HFFc6 (cell line): ENCODE measurements around the gene GHRL. TPM values are rescaled to one million over a fixed set of nuclear protein-coding genes. Genes with fewer than 3 reads are reported as not detected.
A peak's percentile ranks its signal among the peaks of the same experiment; 100 is the strongest.

Source experiments
- DNase-seq: peaks from one replicate; pipeline ENCODE4 v3.0.0-alpha.2; 2018
- H3K27ac Mint-ChIP-seq: 2 replicates; pipeline ENCODE4 v1.8.0; 2020; ENCODE audit warnings: mild to moderate bottlenecking, mixed read lengths
- H3K27me3 Mint-ChIP-seq: 2 replicates; pipeline ENCODE4 v1.8.0; 2021; ENCODE audit warnings: mild to moderate bottlenecking, moderate library complexity, mixed read lengths; ENCODE audit not compliant: insufficient read depth
- H3K36me3 Mint-ChIP-seq: 2 replicates; pipeline ENCODE4 v1.8.0; 2021; ENCODE audit warnings: low read depth, mixed read lengths
- H3K4me1 Mint-ChIP-seq: 2 replicates; pipeline ENCODE4 v1.8.0; 2020; ENCODE audit warnings: low read depth, mixed read lengths
- H3K4me3 Mint-ChIP-seq: 2 replicates; pipeline ENCODE4 v1.8.0; 2020; ENCODE audit warnings: mild to moderate bottlenecking, moderate library complexity, mixed read lengths
- H3K9me3 Mint-ChIP-seq: 2 replicates; pipeline ENCODE4 v1.8.0; 2020; ENCODE audit warnings: mild to moderate bottlenecking, mixed read lengths
- CTCF ChIP-seq: fragments of 200-600 bp; sonication (generic); IDR thresholded peaks from 2 replicates; pipeline ENCODE4 v1.5.0; 2021; ENCODE audit warnings: antibody characterized with exemption, mild to moderate bottlenecking
- total RNA-seq, 6 experiments: library from RNA; stranded (reverse); fragmentation: NEBNext Ultra II Directional; extraction: Animal tissue kit (Norgen Biotek cat#: 25700); gene quantifications; 2 replicates in 1 of 6; 3 replicates in 5 of 6; pipeline ENCODE4 v1.2.3, GENCODE V29; 2021

Gene GHRL
- total RNA-seq, 6 experiments from 2014 or later, result 0.21 to 0.41 TPM; not detected in 4

GRCh38 chr3:10305331-10305902 lies 12.7 kb upstream of the GHRL start:
- TF ChIP-seq CTCF, result no peak
- no peak for DNase-seq
- peaks cover 10% of the 10 kb centered on the region for H3K4me1 Mint-ChIP-seq
- peaks cover 69% of the 10 kb centered on the region for H3K36me3 Mint-ChIP-seq
- peaks cover 4% of the 10 kb centered on the region for H3K27me3 Mint-ChIP-seq
- H3K9me3 Mint-ChIP-seq, result no peaks in the 10 kb centered on the region
- no peak overlapping the region for H3K4me3 Mint-ChIP-seq
- no peak overlapping the region for H3K27ac Mint-ChIP-seq

DNA sequence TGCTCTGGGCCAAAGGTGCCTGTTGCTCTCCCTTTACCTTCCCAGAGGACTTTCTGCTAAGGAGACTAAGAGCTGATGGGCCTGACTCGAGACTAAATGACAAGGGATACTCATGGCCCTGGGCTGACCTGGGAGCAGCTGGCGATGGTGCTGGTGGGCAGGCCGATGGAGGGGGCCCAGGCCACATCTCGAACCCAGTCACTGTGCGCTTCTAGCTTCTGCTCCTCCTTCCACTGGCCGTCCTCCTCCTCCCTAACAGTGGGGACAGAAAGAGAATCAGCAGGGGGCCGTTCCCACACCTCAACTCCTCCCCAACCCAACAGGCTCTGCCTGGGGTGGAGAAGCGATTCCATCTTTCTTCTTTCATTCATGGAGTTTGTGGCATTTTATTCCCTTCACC lies 12.2 kb upstream of the GHRL start:
- Mint-ChIP-seq H3K4me3 (no peak overlapping the region), H3K27me3 (peaks cover 4% of the 10 kb centered on the region), H3K27ac (no peak overlapping the region), H3K36me3 (peaks cover 64% of the 10 kb centered on the region), H3K4me1 (peaks cover 5% of the 10 kb centered on the region), H3K9me3 (no peaks in the 10 kb centered on the region)
- DNase-seq, result no peak
- no peak for TF ChIP-seq CTCF

GRCh38 chr3:10303785-10304184 lies 11.0 kb upstream of the GHRL start:
- Mint-ChIP-seq H3K4me3 (no peak overlapping the region), H3K27me3 (peaks cover 4% of the 10 kb centered on the region), H3K36me3 (peaks cover 61% of the 10 kb centered on the region), H3K27ac (no peak overlapping the region), H3K9me3 (no peaks in the 10 kb centered on the region), H3K4me1 (0 out of 2 replicates have a peak, but pooled peaks cover 6% of the 10 kb centered on the region)
- DNase-seq, result no peak
- TF ChIP-seq CTCF, result no peak

- no peaks in the 10 kb centered on the region for H3K9me3 Mint-ChIP-seq
These were observed 10.4 kb upstream of the GHRL start for GRCh38 chr3:10303105-10303504.

GRCh38 chr3:10300087-10300486 lies 7.3 kb upstream of the GHRL start:
- Mint-ChIP-seq H3K9me3 (no peaks in the 10 kb centered on the region), H3K27ac (peak overlapping the region; percentile 48; the same call in 1 of the 2 replicates), H3K36me3 (peaks cover 46% of the 10 kb centered on the region), H3K4me3 (no peak overlapping the region), H3K27me3 (peaks cover 3% of the 10 kb centered on the region), H3K4me1 (0 out of 2 replicates have a peak, but pooled peaks cover 6% of the 10 kb centered on the region)
- TF ChIP-seq CTCF, result no peak
- no peak for DNase-seq

More at GRCh38 chr3:10303105-10303504, 10.4 kb upstream of the GHRL start:
- peaks cover 4% of the 10 kb centered on the region for H3K27me3 Mint-ChIP-seq
- no peak for TF ChIP-seq CTCF
- no peak overlapping the region for H3K4me3 Mint-ChIP-seq
- 0 out of 2 replicates have a peak, but pooled peaks cover 6% of the 10 kb centered on the region for H3K4me1 Mint-ChIP-seq
- no peak overlapping the region for H3K27ac Mint-ChIP-seq
- H3K36me3 Mint-ChIP-seq, result peaks cover 58% of the 10 kb centered on the region
- no peak for DNase-seq
